Mesothelial cell of epicardium (in vitro differentiated cells): ENCODE measurements around the gene TMEM132C. TPM values are rescaled to one million over a fixed set of nuclear protein-coding genes. Genes with fewer than 3 reads are reported as not detected.
A peak's percentile ranks its signal among the peaks of the same experiment; 100 is the strongest.

Experiments
- DNase-seq, 2 experiments: peaks; one replicate each; pipeline ENCODE4 v3.0.0; 2021; ENCODE audit warnings: low spot score in 2 of 2; ENCODE audit not compliant: unreplicated experiment in 2 of 2
- H3K27ac Mint-ChIP-seq: 2 replicates; pipeline ENCODE4 v1.8.0; 2021; ENCODE audit warnings: mixed read lengths
- H3K27me3 Mint-ChIP-seq: 2 replicates; pipeline ENCODE4 v1.8.0; 2021; ENCODE audit warnings: low read depth, mixed read lengths
- H3K36me3 Mint-ChIP-seq: 2 replicates; pipeline ENCODE4 v1.8.0; 2021; ENCODE audit warnings: mixed read lengths
- H3K4me1 Mint-ChIP-seq: 2 replicates; pipeline ENCODE4 v1.8.0; 2021; ENCODE audit warnings: mixed read lengths
- H3K4me3 Mint-ChIP-seq: 2 replicates; pipeline ENCODE4 v1.8.0; 2021; ENCODE audit warnings: mild to moderate bottlenecking, moderate library complexity, mixed read lengths
- H3K9me3 Mint-ChIP-seq: 2 replicates; pipeline ENCODE4 v1.8.0; 2021; ENCODE audit warnings: mixed read lengths
- total RNA-seq: library from RNA; stranded (reverse); gene quantifications from 3 replicates; pipeline ENCODE4 v1.2.1, GENCODE V29; 2021
- TF ChIP-seq, protein P1 (sequence below): fragments of 200-600 bp; sonication (generic); IDR thresholded peaks from one replicate; pipeline ENCODE4 v1.5.0; 2021; ENCODE audit warnings: antibody characterized with exemption; ENCODE audit not compliant: unreplicated experiment

TMEM132C gene
- total RNA-seq, 1 donor from 2014 or later = 25.5 TPM

- H3K4me3 Mint-ChIP-seq = no peak overlapping the region
- no peaks in the 10 kb centered on the region for H3K4me1 Mint-ChIP-seq
- TF ChIP-seq, protein P1, sequence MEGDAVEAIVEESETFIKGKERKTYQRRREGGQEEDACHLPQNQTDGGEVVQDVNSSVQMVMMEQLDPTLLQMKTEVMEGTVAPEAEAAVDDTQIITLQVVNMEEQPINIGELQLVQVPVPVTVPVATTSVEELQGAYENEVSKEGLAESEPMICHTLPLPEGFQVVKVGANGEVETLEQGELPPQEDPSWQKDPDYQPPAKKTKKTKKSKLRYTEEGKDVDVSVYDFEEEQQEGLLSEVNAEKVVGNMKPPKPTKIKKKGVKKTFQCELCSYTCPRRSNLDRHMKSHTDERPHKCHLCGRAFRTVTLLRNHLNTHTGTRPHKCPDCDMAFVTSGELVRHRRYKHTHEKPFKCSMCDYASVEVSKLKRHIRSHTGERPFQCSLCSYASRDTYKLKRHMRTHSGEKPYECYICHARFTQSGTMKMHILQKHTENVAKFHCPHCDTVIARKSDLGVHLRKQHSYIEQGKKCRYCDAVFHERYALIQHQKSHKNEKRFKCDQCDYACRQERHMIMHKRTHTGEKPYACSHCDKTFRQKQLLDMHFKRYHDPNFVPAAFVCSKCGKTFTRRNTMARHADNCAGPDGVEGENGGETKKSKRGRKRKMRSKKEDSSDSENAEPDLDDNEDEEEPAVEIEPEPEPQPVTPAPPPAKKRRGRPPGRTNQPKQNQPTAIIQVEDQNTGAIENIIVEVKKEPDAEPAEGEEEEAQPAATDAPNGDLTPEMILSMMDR = no peak
- H3K27me3 Mint-ChIP-seq = no peaks in the 10 kb centered on the region
- peaks cover 4% of the 10 kb centered on the region for H3K9me3 Mint-ChIP-seq
- H3K36me3 Mint-ChIP-seq = no peaks in the 10 kb centered on the region
- no peak for DNase-seq
- H3K27ac Mint-ChIP-seq = no peak overlapping the region
These were observed 360.7 kb downstream of the TMEM132C start for GRCh38 chr12:128627659-128628058.

DNA sequence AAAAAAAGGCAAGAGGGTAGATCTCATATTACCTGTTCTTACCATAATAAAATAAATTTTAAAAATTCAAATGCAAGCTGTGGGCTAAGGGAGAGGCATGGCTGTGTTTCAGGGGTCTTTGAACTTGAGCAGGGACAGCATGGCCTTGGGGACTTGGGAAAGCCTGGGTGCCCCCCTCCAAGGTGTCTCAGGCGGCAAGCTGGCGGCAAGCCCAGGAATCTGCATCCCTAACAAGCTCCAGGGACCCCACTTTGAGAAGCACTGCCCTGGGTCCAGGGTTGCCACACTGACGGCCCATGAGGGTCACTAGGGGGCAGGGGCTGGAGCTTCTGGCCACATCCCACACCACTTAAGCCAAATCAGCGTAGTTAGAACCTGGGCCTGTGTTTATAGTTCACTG is 363.0 kb downstream of the TMEM132C start:
- Mint-ChIP-seq H3K36me3 (no peaks in the 10 kb centered on the region), H3K27me3 (no peaks in the 10 kb centered on the region), H3K4me1 (no peaks in the 10 kb centered on the region), H3K9me3 (peaks cover 4% of the 10 kb centered on the region), H3K27ac (no peak overlapping the region), H3K4me3 (no peak overlapping the region)
- TF ChIP-seq, protein P1 = no peak
- DNase-seq = no peak

DNA sequence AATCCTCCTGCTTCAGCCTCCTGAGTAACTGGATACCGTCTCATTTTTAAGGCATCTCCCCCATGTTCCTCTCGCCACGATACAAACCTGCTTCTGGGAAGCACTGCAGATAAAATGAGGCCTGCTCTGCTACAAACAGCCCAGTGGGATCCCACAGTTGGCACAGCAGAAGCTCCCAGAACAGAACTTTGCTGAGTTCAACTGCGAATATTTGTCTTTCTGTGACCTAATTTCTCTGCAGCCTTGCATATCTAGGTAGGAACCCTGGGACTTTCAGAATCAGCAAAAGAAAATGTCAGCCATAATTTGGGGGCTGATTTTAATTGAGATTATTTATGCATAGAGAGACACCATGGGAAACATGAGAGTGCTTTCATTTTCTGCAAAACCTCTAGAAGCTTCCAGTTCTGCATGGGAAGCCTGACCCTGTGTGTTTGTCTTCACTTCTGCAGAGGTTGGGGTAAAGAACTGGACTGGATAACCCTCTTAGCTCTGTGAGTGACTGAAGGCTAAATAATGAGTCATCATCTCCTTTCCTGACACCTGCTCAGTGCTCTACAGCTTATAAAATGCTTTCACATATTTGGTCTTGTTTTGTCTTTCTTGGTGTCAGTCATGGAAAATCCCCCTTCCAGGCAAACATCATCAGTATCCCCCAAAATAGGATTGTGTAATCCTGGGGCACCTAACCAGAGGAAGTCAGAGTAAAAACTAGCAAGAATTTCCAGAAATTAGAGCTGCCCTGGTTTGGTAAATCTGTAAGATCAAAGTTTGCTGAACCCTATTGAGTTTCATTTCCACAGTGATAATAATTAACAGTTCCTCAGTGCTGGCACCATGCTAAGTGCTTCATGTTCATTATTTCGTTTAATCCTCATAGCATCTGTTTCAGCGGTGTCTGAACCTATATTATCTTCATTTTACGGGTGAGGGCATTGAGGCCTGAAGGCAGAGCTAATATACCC is 371.0 kb downstream of the TMEM132C start:
- DNase-seq = no peak
- Mint-ChIP-seq H3K9me3 (peaks cover 4% of the 10 kb centered on the region), H3K27me3 (no peaks in the 10 kb centered on the region), H3K36me3 (peaks cover 3% of the 10 kb centered on the region), H3K4me1 (no peaks in the 10 kb centered on the region), H3K27ac (no peak overlapping the region), H3K4me3 (no peak overlapping the region)
- TF ChIP-seq, protein P1 = no peak

- H3K27ac Mint-ChIP-seq = no peak overlapping the region
- no peak for DNase-seq
- peaks cover 5% of the 10 kb centered on the region for H3K27me3 Mint-ChIP-seq
- peaks cover 5% of the 10 kb centered on the region for H3K4me1 Mint-ChIP-seq
- peaks cover 4% of the 10 kb centered on the region for H3K9me3 Mint-ChIP-seq
- TF ChIP-seq, protein P1 = no peak
- no peak overlapping the region for H3K4me3 Mint-ChIP-seq
- peaks cover 3% of the 10 kb centered on the region for H3K36me3 Mint-ChIP-seq
These were observed 372.1 kb downstream of the TMEM132C start for GRCh38 chr12:128639089-128639488.

DNA sequence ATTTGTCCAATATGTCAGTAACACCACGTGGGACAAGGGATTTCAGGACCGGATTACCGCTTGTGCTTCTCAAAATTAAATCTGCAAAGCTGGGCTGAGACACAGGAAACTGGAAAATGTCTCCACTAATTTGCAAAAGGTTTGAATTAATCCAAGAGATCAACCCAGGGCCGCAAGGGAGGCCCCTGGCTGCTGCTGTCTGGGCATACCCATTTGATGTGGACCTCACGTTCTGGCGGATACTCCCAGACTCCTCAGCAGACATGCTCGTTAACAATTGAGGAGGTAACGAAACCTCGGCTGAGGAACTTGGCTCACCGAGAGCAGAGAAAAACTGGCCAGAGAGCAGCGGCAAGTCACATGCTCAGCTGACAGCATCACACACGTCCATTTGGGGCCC is 376.2 kb downstream of the TMEM132C start:
- H3K4me1 Mint-ChIP-seq = peaks cover 6% of the 10 kb centered on the region
- peak overlapping the region; percentile 35 for H3K4me3 Mint-ChIP-seq
- TF ChIP-seq, protein P1 = no peak
- H3K9me3 Mint-ChIP-seq = peaks cover 14% of the 10 kb centered on the region
- H3K27ac Mint-ChIP-seq = peak overlapping the region; percentile 64
- H3K27me3 Mint-ChIP-seq = peaks cover 8% of the 10 kb centered on the region
- no peaks in the 10 kb centered on the region for H3K36me3 Mint-ChIP-seq
- no peak for DNase-seq
